K562 (cell line): ENCODE results near the gene SIMC1. TPM values are rescaled to one million over a fixed set of nuclear protein-coding genes. Genes with fewer than 3 reads are reported as not detected.
A peak's percentile ranks its signal among the peaks of the same experiment; 100 is the strongest.

Experiments used
- ATAC-seq: fragments of 200-7000 bp; cut with Tn5 transposase; 3 replicates; pipeline ENCODE4 v1.9.1; 2020; ENCODE audit warnings: moderate library complexity
- BruUV-seq: library from RNA; stranded (reverse); fragments of 400-500 nt; replicated peaks from 2 replicates; lab custom pipeline; 2021; lab: Mats Ljungman, UMichigan
- CTCF ChIA-PET: fragments of 300-600 bp; formaldehyde crosslinking; extraction: SDS; loops from one replicate; lab custom pipeline; 2021; ENCODE audit warnings: low intra/inter-chr PET ratio; lab: Yijun Ruan, JAX
- POLR2A ChIA-PET: fragments of 300-600, 350-650 bp; sonication (Branson Sonifier 250); formaldehyde crosslinking; extraction: SDS; loops from one replicate; lab custom pipeline; 2021; ENCODE audit warnings: antibody characterized with exemption, inconsistent platforms; lab: Yijun Ruan, JAX
- DNase-seq, 4 experiments: peaks; one replicate each; pipeline versions ENCODE4 v3.0.0 to v3.0.0-alpha.2; 2011 to 2018; ENCODE audit warnings: low spot score in 3 of 4, mixed read lengths in 3 of 4; ENCODE audit errors: extremely low read depth in 1 of 4
- FAIRE-seq: peaks from 2 replicates; lab custom pipeline; 2011; peaks lifted over from hg19 to GRCh38; lab: Jason Lieb, UNC
- H2AFZ ChIP-seq: 2 replicates; pipeline ENCODE4 v1.6.0; 2011; ENCODE audit warnings: low read depth, low read length, control low read depth, inconsistent platforms
- H3K27ac ChIP-seq: fragments of 200-600 bp; 3 replicates; pipeline ENCODE4 v1.8.0; 2011; ENCODE audit warnings: low read depth, mild to moderate bottlenecking, control low read depth, inconsistent platforms, low read length, moderate library complexity, mixed read lengths; ENCODE audit errors: extremely low read depth
- H3K27me3 ChIP-seq, 2 experiments: fragments of 300-600 bp in 1 of 2; 2 replicates in 1 of 2; 3 replicates in 1 of 2; pipeline versions ENCODE4 v1.6.0 to v1.8.0; 2011; ENCODE audit warnings: inconsistent platforms in 2 of 2, low read length in 2 of 2, mild to moderate bottlenecking in 1 of 2, mixed read lengths in 1 of 2, moderate library complexity in 1 of 2; ENCODE audit not compliant: control insufficient read depth in 2 of 2, insufficient read depth in 2 of 2
- H3K36me3 ChIP-seq: fragments of 300-600 bp; 3 replicates; pipeline ENCODE4 v1.8.0; 2011; ENCODE audit warnings: mild to moderate bottlenecking, low read length, inconsistent platforms; ENCODE audit not compliant: control insufficient read depth, insufficient read depth
- H3K4me1 ChIP-seq, 2 experiments: fragments of 200-600 bp in 1 of 2; replicated peaks in 1 of 2; 2 replicates in 1 of 2; 3 replicates in 1 of 2; pipeline versions ENCODE4 v1.5.1 to v1.8.0; 2011; ENCODE audit warnings: inconsistent platforms in 2 of 2, low read length in 2 of 2, mild to moderate bottlenecking in 1 of 2, mixed read lengths in 1 of 2, moderate library complexity in 1 of 2; ENCODE audit not compliant: control insufficient read depth in 2 of 2, insufficient read depth in 2 of 2
- H3K4me2 ChIP-seq: 2 replicates; pipeline ENCODE4 v1.6.1; 2011; ENCODE audit warnings: low read length, control low read depth, inconsistent platforms, mixed read lengths; ENCODE audit not compliant: insufficient read depth
- H3K4me3 ChIP-seq: fragments of 200-600 bp; sonication (generic), shearing (Covaris generic); 2 replicates; pipeline ENCODE4 v1.5.1; 2016; ENCODE audit warnings: control low read depth, inconsistent platforms
- H3K79me2 ChIP-seq: fragments of 200-600 bp; 3 replicates; pipeline ENCODE4 v1.8.0; 2011; ENCODE audit warnings: low read length, inconsistent platforms; ENCODE audit not compliant: control insufficient read depth, insufficient read depth
- H3K9ac ChIP-seq, 2 experiments: 2 replicates each; pipeline versions ENCODE4 v1.6.0 to v1.6.1; 2011; ENCODE audit warnings: low read depth in 2 of 2, low read length in 2 of 2, control low read depth in 1 of 2, inconsistent platforms in 1 of 2, mild to moderate bottlenecking in 1 of 2, mixed read lengths in 1 of 2; ENCODE audit not compliant: insufficient read depth in 1 of 2
- H3K9me1 ChIP-seq: one replicate; pipeline ENCODE4 v1.6.0; 2011; ENCODE audit warnings: inconsistent platforms, mild to moderate bottlenecking, low read length, moderate library complexity; ENCODE audit not compliant: control insufficient read depth, insufficient read depth
- H3K9me3 ChIP-seq: replicated peaks from 2 replicates; pipeline ENCODE4 v1.5.1; 2011; ENCODE audit warnings: low read depth, low read length, inconsistent platforms; ENCODE audit not compliant: control insufficient read depth, insufficient read depth
- H4K20me1 ChIP-seq: replicated peaks from 2 replicates; pipeline ENCODE4 v1.6.1; 2011; ENCODE audit warnings: low read length, inconsistent platforms, mixed read lengths; ENCODE audit not compliant: control insufficient read depth, insufficient read depth
- ETV5 ChIP-seq: sonication (generic); formaldehyde crosslinking; IDR thresholded peaks from 2 replicates; pipeline ENCODE4 v1.4.0; 2020; ENCODE audit warnings: low read depth, mild to moderate bottlenecking, missing genetic modification reagents
- HIVEP1 ChIP-seq: fragments of 250-450 bp; sonication (Bioruptor Pico); IDR thresholded peaks from 2 replicates; pipeline ENCODE4 v1.4.0; 2020; ENCODE audit warnings: mild to moderate bottlenecking
- LARP7 ChIP-seq: fragments of 450-650 bp; IDR thresholded peaks from 2 replicates; pipeline ENCODE4 v1.6.1; 2016
- MYNN ChIP-seq, 2 experiments: sonication (generic); formaldehyde crosslinking in 1 of 2; IDR thresholded peaks; 2 replicates each; pipeline versions ENCODE4 v1.5.0 to v1.6.1; 2016 to 2020; ENCODE audit warnings: antibody characterized with exemption in 1 of 2, missing genetic modification reagents in 1 of 2
- NFE2 ChIP-seq: IDR thresholded peaks from 2 replicates; pipeline ENCODE4 v1.6.1; 2014; ENCODE audit warnings: antibody characterized with exemption, low read depth
- POLR2A ChIP-seq: fragments of 450-650 bp; conservative IDR thresholded peaks from 2 replicates; pipeline ENCODE4 v1.6.1; 2016
- POLR2G ChIP-seq: fragments of 200-400 bp; formaldehyde crosslinking; IDR thresholded peaks from 2 replicates; pipeline ENCODE4 v1.6.1; 2017; ENCODE audit warnings: low read depth, mild to moderate bottlenecking, antibody characterized with exemption, low read length, moderate library complexity
- RBFOX2 ChIP-seq: fragments of 200-400 bp; formaldehyde crosslinking; IDR thresholded peaks from 2 replicates; pipeline ENCODE4 v1.6.1; 2017; ENCODE audit warnings: low read depth, mild to moderate bottlenecking, low read length, moderate library complexity
- RBM14 ChIP-seq: fragments of 200-400 bp; formaldehyde crosslinking; IDR thresholded peaks from 2 replicates; pipeline ENCODE4 v1.6.1; 2018; ENCODE audit warnings: low read depth, mild to moderate bottlenecking, low read length, moderate library complexity, borderline replicate concordance; ENCODE audit not compliant: insufficient read depth
- SUPT5H ChIP-seq: fragments of 450-650 bp; IDR thresholded peaks from 2 replicates; pipeline ENCODE4 v1.6.1; 2016
- TAF9B ChIP-seq: fragments of 450-650 bp; IDR thresholded peaks from 2 replicates; pipeline ENCODE4 v1.6.1; 2018; ENCODE audit warnings: mild to moderate bottlenecking; ENCODE audit not compliant: partially characterized antibody
- TFAM ChIP-seq: fragments of 250-450 bp; sonication (Bioruptor Pico); conservative IDR thresholded peaks from 2 replicates; pipeline ENCODE4 v1.5.0; 2021; ENCODE audit warnings: mild to moderate bottlenecking, moderate library complexity
- THRAP3 ChIP-seq: fragments of 450-650 bp; IDR thresholded peaks from 2 replicates; pipeline ENCODE4 v1.6.1; 2016; ENCODE audit warnings: mild to moderate bottlenecking, inconsistent platforms, borderline replicate concordance
- U2AF1 ChIP-seq: fragments of 200-400 bp; formaldehyde crosslinking; optimal IDR thresholded peaks from 2 replicates; pipeline ENCODE3; 2017; ENCODE audit warnings: mild to moderate bottlenecking, low read depth, low read length, moderate library complexity
- ZBTB1 ChIP-seq: sonication (generic); formaldehyde crosslinking; IDR thresholded peaks from 2 replicates; pipeline ENCODE4 v1.8.1; 2023; ENCODE audit warnings: missing genetic modification reagents, low read depth, mild to moderate bottlenecking, borderline replicate concordance
- ZBTB9 ChIP-seq: fragments of 450-650 bp; formaldehyde crosslinking; IDR thresholded peaks from 2 replicates; pipeline ENCODE4 v1.4.0; 2020; ENCODE audit warnings: mild to moderate bottlenecking, moderate library complexity
- ZZZ3 ChIP-seq: fragments of 450-650 bp; IDR thresholded peaks from 2 replicates; pipeline ENCODE4 v1.6.1; 2016; ENCODE audit warnings: antibody characterized with exemption, mild to moderate bottlenecking, moderate library complexity
- WGBS: fragments of 100-300 bp; shearing (Covaris generic); methylation state at CpG from one replicate; pipeline ENCODE4 v1.1.6; 2016; ENCODE audit warnings: low coverage, mixed read lengths; ENCODE audit not compliant: insufficient coverage; ENCODE audit errors: missing lambda C conversion rate; 5-methylcytosine and 5-hydroxymethylcytosine counted together
- in situ Hi-C: fragments of 300-500 bp; cut with MboI; formaldehyde crosslinking; loops from 4 replicates; pipeline ENCODE4 v1.15.0; 2018; ENCODE audit warnings: inconsistent platforms, mixed read lengths
- intact Hi-C: fragments of 100-400 bp; cut with micrococcal nuclease; formaldehyde crosslinking; loops from 2 replicates; pipeline ENCODE4 v1.14.2; 2022
- polyA plus RNA-seq, 8 experiments: library from polyadenylated mRNA; depleted of rRNA in 4 of 8; stranded (reverse) in 5 of 8; unstranded in 3 of 8; fragments of >200 nt; fragmentation: Nextera tagmentation in 2 of 8; fragmentation: Illumina TruSeq in 1 of 8; extraction: Ambion mirVana in 2 of 8; extraction: Trizol in 1 of 8; gene quantifications; 2 replicates each; pipeline versions ENCODE4 v1.2.1 to v1.2.3, GENCODE V29; 2011 to 2014; ENCODE audit warnings: inconsistent platforms in 1 of 8, missing spikeins in 1 of 8
- total RNA-seq, 7 experiments: library from RNA; depleted of rRNA in 6 of 7; stranded (reverse); fragments of >200 nt in 6 of 7; fragmentation: Illumina TruSeq in 2 of 7; extraction: Trizol in 2 of 7; gene quantifications; 2 replicates each; pipeline versions ENCODE4 v1.2.1 to v1.2.3, GENCODE V29; 2011 to 2021; ENCODE audit warnings: low replicate concordance in 1 of 7

SIMC1 gene
- total and polyA plus RNA-seq, 9 of the 15 experiments (the other 6 are each of a cell fraction or from before 2014, with no cell fraction given): 7.2 to 36.3 (median 14.7) TPM

GRCh38 chr5:176383248-176383905 lies 145.2 kb downstream of the SIMC1 start:
- TF ChIP-seq MYNN (IDR thresholded peaks at IDR 0.05) (no peak), MYNN (CRISPR knock-in tag; IDR thresholded peaks at IDR 0.05) (no peak), POLR2G (peak; percentile 57), ZZZ3 (no peak), ZBTB1 (no peak), HIVEP1 (no peak), SUPT5H (0 out of 2 replicates have a peak, but pooled peaks have one; percentile 30), THRAP3 (no peak), POLR2A (peak; percentile 21), RBFOX2 (peak; percentile 65), ETV5 (CRISPR knock-in tag) (no peak), ZBTB9 (no peak), NFE2 (no peak), LARP7 (no peak), RBM14 (no peak), TAF9B (no peak), TFAM (CRISPR knock-in tag) (no peak), U2AF1 (no peak)
- no peaks in the 10 kb centered on the region for H3K9me3 ChIP-seq
- peaks cover 37% of the 10 kb centered on the region for H3K79me2 ChIP-seq
- no peak overlapping the region for H2AFZ ChIP-seq
- no peaks in the 10 kb centered on the region; the same call in 1 of the 2 replicates for H4K20me1 ChIP-seq
- intact Hi-C loops (no loop called here), in situ Hi-C loops (no loop called here)
- WGBS: 97% methylated on average over 14 of the region's 15 CpGs
- no peak overlapping the region for H3K4me2 ChIP-seq
- peaks cover 6 to 7% of the 10 kb centered on the region in 2 experiments; a peak in 3 of 5 replicates for H3K4me1 ChIP-seq
- H3K27me3 ChIP-seq: no peaks in the 10 kb centered on the region
- DNase-seq (no peak), ATAC-seq (no peak), FAIRE-seq (no peak)
- ChIA-PET POLR2A (interaction anchor here (0.8 kb wide), 1 partner anchor 11 kb away, joined by 3 read pairs; no protein-coding TSS in a partner anchor), CTCF (no interaction called here)
- BruUV-seq: no TSS peak
- H3K4me3 ChIP-seq: no peak overlapping the region
- no peaks in the 10 kb centered on the region for H3K9me1 ChIP-seq
- peaks cover 82% of the 10 kb centered on the region for H3K36me3 ChIP-seq
- 0 out of 4 replicates have a peak overlapping the region, but pooled peaks of 1 of the 2 experiments have one; percentile 23 for H3K9ac ChIP-seq
- H3K27ac ChIP-seq: no peak overlapping the region
